Left lung (tissue), 10 donors: Measurements from ENCODE around the gene LTA4H. TPM values are rescaled to one million over a fixed set of nuclear protein-coding genes. Genes with fewer than 3 reads are reported as not detected.
A peak's percentile ranks its signal among the peaks of the same experiment; 100 is the strongest.

ENCODE experiments used
- ATAC-seq: fragments of 200-7000 bp; cut with Tn5 transposase; one replicate; pipeline ENCODE4 v1.9.1; 2020; ENCODE audit warnings: moderate library complexity
- DNase-seq, 4 donors: peaks; one replicate each; pipeline ENCODE4 v3.0.0-alpha.2; 2013 to 2020
- H3K27ac ChIP-seq, 2 donors: fragments of 200-600 bp; sonication (generic) in 1 of 2; one replicate each; pipeline versions ENCODE4 v1.5.0 to v1.8.0; 2020 to 2021
- H3K27me3 ChIP-seq, 2 donors: fragments of 200-600 bp; sonication (generic) in 1 of 2; one replicate each; pipeline versions ENCODE4 v1.5.0 to v1.8.0; 2020 to 2021
- H3K36me3 ChIP-seq, 2 donors: fragments of 200-600 bp; sonication (generic) in 1 of 2; one replicate each; pipeline versions ENCODE4 v1.5.0 to v1.8.0; 2020 to 2021
- H3K4me1 ChIP-seq, 2 donors: fragments of 200-600 bp; one replicate each; pipeline ENCODE4 v1.8.0; 2021
- H3K4me3 ChIP-seq, 2 donors: fragments of 200-600 bp; sonication (generic) in 1 of 2; one replicate each; pipeline versions ENCODE4 v1.5.0 to v1.8.0; 2020 to 2021; ENCODE audit warnings: mild to moderate bottlenecking in 1 of 2
- H3K9me3 ChIP-seq, 2 donors: fragments of 200-600 bp; sonication (generic) in 1 of 2; one replicate each; pipeline versions ENCODE4 v1.5.0 to v1.8.0; 2020 to 2021
- intact Hi-C, 2 donors: fragments of 100-400 bp; cut with DNase I; formaldehyde crosslinking; loops; one replicate each; pipeline versions ENCODE4 v1.11.2 to v1.14.2; 2022
- polyA plus RNA-seq, 6 donors: library from polyadenylated mRNA; unstranded; fragments of 120-200 nt; gene quantifications; one replicate each; pipeline ENCODE4 v1.2.1, GENCODE V29; 2013; ENCODE audit not compliant: insufficient read length in 6 of 6
- total RNA-seq, 2 donors: library from RNA; stranded (reverse); fragmentation: NEBNext Ultra II Directional; extraction: Animal tissue kit (Norgen Biotek cat#: 25700); gene quantifications; one replicate each; pipeline ENCODE4 v1.2.1, GENCODE V29; 2021
- TF ChIP-seq, protein P1 (sequence below), 2 donors: fragments of 200-600 bp; sonication (generic) in 1 of 2; IDR thresholded peaks; one replicate each; pipeline versions ENCODE4 v1.5.0 to v1.8.0; 2021; ENCODE audit warnings: antibody characterized with exemption in 2 of 2
- donor health status: DM: no; HTN: yes; CAD: no.
- donor health status: DM: no; HTN: no; CAD: no.

Gene LTA4H
- total and polyA plus RNA-seq, 8 donors: 173 to 227 (median 203) TPM

GRCh38 chr12:95999484-95999883, 35.9 kb downstream of the LTA4H start:
- TF ChIP-seq, protein P1, sequence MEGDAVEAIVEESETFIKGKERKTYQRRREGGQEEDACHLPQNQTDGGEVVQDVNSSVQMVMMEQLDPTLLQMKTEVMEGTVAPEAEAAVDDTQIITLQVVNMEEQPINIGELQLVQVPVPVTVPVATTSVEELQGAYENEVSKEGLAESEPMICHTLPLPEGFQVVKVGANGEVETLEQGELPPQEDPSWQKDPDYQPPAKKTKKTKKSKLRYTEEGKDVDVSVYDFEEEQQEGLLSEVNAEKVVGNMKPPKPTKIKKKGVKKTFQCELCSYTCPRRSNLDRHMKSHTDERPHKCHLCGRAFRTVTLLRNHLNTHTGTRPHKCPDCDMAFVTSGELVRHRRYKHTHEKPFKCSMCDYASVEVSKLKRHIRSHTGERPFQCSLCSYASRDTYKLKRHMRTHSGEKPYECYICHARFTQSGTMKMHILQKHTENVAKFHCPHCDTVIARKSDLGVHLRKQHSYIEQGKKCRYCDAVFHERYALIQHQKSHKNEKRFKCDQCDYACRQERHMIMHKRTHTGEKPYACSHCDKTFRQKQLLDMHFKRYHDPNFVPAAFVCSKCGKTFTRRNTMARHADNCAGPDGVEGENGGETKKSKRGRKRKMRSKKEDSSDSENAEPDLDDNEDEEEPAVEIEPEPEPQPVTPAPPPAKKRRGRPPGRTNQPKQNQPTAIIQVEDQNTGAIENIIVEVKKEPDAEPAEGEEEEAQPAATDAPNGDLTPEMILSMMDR (IDR thresholded peaks at IDR 0.05): no peak
- no peaks in the 10 kb centered on the region for H3K27me3 ChIP-seq
- ATAC-seq: no peak
- H3K36me3 ChIP-seq: peaks cover 0 to 49% of the 10 kb centered on the region in 2 donors
- H3K4me1 ChIP-seq: peaks cover 0 to 43% of the 10 kb centered on the region in 2 donors
- DNase-seq: no peak
- intact Hi-C loops: loop anchor here in 1 of 2 donors (10.0 kb wide), 1 partner anchor 85 kb away; no protein-coding TSS in a partner anchor
- H3K9me3 ChIP-seq: no peaks in the 10 kb centered on the region
- H3K4me3 ChIP-seq: no peak overlapping the region
- peak overlapping the region in 1 of 2 donors; percentile 89 for H3K27ac ChIP-seq

GRCh38 chr12:95998611-95999286, 36.6 kb downstream of the LTA4H start:
- intact Hi-C loops: loop anchor here in 1 of 2 donors (10.0 kb wide), 1 partner anchor 84 kb away; no protein-coding TSS in a partner anchor
- peaks cover 0 to 42% of the 10 kb centered on the region in 2 donors for H3K36me3 ChIP-seq
- DNase-seq: peak in 1 of 4 donors; percentile 62
- H3K27me3 ChIP-seq: no peaks in the 10 kb centered on the region
- H3K4me3 ChIP-seq: no peak overlapping the region
- peak overlapping the region in 1 of 2 donors; percentile 89 for H3K27ac ChIP-seq
- peaks cover 0 to 43% of the 10 kb centered on the region in 2 donors for H3K4me1 ChIP-seq
- TF ChIP-seq, protein P1 (IDR thresholded peaks at IDR 0.05): peak; percentile 63 to 69
- peak; percentile 92 for ATAC-seq
- no peaks in the 10 kb centered on the region for H3K9me3 ChIP-seq

DNA sequence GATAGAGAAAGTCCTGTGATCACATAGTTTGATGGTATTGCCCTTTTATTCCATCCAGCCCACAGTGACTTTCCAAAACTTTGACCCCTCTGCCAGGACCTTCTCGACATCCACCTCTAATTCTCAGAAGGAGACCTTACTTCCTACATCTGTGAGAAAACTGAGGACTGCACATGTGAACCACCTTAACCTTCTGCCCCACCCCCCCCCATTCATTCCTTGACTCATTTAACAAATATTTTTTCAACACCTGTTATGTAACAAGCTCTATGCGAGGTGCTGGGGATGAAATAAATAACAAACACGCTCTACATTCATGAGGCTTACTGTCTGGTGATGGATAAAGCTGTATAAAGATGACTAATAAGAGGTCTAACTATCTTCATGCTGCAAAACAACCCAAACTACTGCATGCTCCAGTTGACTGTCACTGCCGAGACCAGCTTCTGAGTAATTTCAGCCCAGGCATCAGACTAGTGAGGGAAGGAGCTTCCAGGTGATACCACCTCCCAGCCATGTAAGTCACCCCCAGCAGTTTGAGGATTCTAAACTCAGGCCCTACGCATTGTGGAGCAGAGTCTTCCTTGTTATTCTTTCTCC, 37.4 kb downstream of the LTA4H start:
- Histone ChIP-seq H3K4me3 (no peak overlapping the region), H3K36me3 (peaks cover 0 to 39% of the 10 kb centered on the region in 2 donors), H3K9me3 (no peaks in the 10 kb centered on the region), H3K27ac (peak overlapping the region in 1 of 2 donors; percentile 89), H3K27me3 (no peaks in the 10 kb centered on the region), H3K4me1 (peaks cover 0 to 43% of the 10 kb centered on the region in 2 donors)
- TF ChIP-seq, protein P1 (IDR thresholded peaks at IDR 0.05): no peak
- ATAC-seq (peak; percentile 38), DNase-seq (no peak)
- intact Hi-C loops: loop anchor here in 1 of 2 donors (10.0 kb wide), 1 partner anchor 83 kb away; no protein-coding TSS in a partner anchor

DNA sequence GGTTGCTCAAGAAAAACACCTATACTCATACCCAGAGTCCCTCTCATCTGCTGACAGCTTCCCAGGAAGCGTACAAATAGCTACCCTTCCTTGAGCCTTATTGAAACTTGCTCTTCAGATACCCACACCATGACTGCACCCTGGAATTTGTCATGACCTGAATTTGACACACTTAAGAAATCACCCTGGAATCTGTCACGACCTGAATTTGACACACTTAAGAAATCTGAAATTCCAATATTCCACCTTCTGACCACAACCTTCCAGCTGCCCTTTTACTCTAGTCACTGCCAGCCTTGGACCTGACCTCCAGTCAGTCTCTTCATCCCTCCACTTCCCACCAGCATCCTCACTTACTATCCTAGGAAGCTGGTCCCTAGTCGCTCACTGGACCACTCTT, 38.1 kb downstream of the LTA4H start:
- H3K4me1 ChIP-seq: peaks cover 0 to 43% of the 10 kb centered on the region in 2 donors
- peak overlapping the region in 1 of 2 donors; percentile 89 for H3K27ac ChIP-seq
- H3K27me3 ChIP-seq: no peaks in the 10 kb centered on the region
- TF ChIP-seq, protein P1 (IDR thresholded peaks at IDR 0.05): no peak
- no peak overlapping the region for H3K4me3 ChIP-seq
- H3K9me3 ChIP-seq: no peaks in the 10 kb centered on the region
- intact Hi-C loops: loop anchor here in 1 of 2 donors (10.0 kb wide), 1 partner anchor 82 kb away; no protein-coding TSS in a partner anchor
- no peak for DNase-seq
- ATAC-seq: no peak
- peaks cover 0 to 39% of the 10 kb centered on the region in 2 donors for H3K36me3 ChIP-seq
